Muscle of back (tissue), 10 donors: ENCODE measurements around the gene RTCA. TPM values are rescaled to one million over a fixed set of nuclear protein-coding genes. Genes with fewer than 3 reads are reported as not detected.

Experiments used
- polyA plus RNA-seq, 10 donors: library from polyadenylated mRNA; unstranded; fragments of 120-200 nt; gene quantifications; one replicate each; pipeline ENCODE4 v1.2.1, GENCODE V29; 2013; ENCODE audit not compliant: insufficient read length in 10 of 10

Gene RTCA
- polyA plus RNA-seq, 10 donors, result 27.5 to 37.8 (median 30.5) TPM

Other genes starting within 250 kb of the RTCA start
- gene SASS6, start 133.3 kb upstream of the RTCA start, polyA plus RNA-seq, result 1 to 10 TPM; 2.8 to 5.6 (median 4.8) TPM
- gene TRMT13, start 133.1 kb upstream of the RTCA start, polyA plus RNA-seq, result 10 to 100 TPM; 17.2 to 38.1 (median 25.3) TPM
- gene LRRC39, start 88.0 kb upstream of the RTCA start, polyA plus RNA-seq, result 100 to 1,000 TPM; 113 to 280 (median 220) TPM
- gene DBT, start 16.4 kb upstream of the RTCA start, polyA plus RNA-seq, result 10 to 100 TPM in 8 of 10 donors, 1 to 10 TPM in 2; 7.7 to 15.7 (median 11.1) TPM
- 1 to 10 TPM; 3.9 to 7.7 (median 5.6) TPM for gene CDC14A, start 86.3 kb downstream of the RTCA start, polyA plus RNA-seq